ENCODE data around the gene AP1S1.
"Not testable (repeated sequence)": the region's sequence is repeated elsewhere in the genome, so short reads cannot be mapped to it uniquely, and the experiment has no call there.

Gene AP1S1

DNA sequence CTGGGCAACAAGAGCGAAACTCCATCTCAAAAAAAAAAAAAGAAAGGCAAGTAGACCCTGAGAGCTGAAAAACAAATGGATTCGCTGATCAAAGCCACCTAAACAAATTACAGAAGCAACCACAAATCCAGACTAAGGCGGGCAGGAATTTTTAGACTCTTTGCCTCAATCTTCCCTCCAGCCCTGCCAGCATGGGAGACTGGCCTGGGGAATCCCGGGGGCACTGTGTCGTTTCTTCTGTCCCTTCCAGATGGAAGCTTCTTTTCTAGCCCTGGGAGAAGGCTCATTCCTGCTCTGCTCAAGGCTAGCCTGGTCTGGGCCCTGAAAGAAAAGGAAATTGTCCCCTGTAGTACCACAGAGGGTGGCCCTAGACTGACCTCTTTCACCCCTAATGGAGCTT is 43.0 kb upstream of the AP1S1 start:
- in situ Hi-C loops (cut with HindIII; ENCODE audit: low sequenced_read_pairs): no loop called here
- TF ChIP-seq, protein P1, sequence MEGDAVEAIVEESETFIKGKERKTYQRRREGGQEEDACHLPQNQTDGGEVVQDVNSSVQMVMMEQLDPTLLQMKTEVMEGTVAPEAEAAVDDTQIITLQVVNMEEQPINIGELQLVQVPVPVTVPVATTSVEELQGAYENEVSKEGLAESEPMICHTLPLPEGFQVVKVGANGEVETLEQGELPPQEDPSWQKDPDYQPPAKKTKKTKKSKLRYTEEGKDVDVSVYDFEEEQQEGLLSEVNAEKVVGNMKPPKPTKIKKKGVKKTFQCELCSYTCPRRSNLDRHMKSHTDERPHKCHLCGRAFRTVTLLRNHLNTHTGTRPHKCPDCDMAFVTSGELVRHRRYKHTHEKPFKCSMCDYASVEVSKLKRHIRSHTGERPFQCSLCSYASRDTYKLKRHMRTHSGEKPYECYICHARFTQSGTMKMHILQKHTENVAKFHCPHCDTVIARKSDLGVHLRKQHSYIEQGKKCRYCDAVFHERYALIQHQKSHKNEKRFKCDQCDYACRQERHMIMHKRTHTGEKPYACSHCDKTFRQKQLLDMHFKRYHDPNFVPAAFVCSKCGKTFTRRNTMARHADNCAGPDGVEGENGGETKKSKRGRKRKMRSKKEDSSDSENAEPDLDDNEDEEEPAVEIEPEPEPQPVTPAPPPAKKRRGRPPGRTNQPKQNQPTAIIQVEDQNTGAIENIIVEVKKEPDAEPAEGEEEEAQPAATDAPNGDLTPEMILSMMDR (IDR thresholded peaks at IDR 0.05; ENCODE audit: low read depth, low read length, missing control alignments): no peak
- H3K4me3 ChIP-seq (ENCODE audit: low read depth, low read length): no peak overlapping the region
- no peak for DNase-seq (ENCODE audit: low read depth)

DNA sequence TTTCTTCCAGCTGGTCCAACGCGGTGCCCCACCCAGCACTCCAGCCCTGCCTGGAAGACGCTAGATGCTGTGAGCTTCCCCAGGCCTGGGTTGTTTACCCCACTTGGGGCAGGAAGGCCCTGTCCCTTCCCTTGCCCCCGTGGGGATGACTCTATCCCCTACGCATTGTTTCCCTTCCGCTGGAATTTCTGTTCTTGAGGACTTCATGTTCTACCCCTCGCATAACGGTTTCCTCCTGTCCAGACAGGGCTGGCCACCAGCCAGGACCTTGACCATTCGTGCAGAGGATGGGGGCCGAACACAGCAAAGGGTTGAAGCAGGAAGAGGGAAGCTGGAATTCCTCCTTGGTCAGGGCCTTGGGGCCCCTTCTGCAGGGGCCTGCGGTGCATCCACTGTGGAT is 42.0 kb upstream of the AP1S1 start:
- H3K4me3 ChIP-seq (ENCODE audit: low read depth, low read length): no peak overlapping the region
- in situ Hi-C loops (cut with HindIII; ENCODE audit: low sequenced_read_pairs): no loop called here

DNA sequence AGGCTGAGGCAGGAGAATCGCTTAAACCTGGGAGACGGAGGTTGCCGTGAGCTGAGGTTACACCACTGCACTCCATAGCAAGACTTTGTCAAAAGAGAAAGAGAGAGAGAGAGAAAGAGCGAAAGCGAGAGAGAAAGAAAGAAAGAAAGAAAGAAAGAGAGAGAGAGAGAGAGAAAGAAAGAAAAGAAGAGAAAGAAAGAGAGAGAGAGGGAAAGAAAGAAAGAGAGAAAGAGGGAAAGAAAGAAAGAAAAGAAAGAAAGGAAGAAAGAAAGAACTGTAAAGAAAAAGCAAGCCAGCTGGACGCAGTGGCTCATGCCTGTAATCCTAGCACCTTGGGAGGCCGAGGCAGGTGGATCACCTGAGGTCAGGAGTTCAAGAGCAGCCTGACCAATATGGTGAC is 41.1 kb upstream of the AP1S1 start:
- in situ Hi-C loops (cut with HindIII; ENCODE audit: low sequenced_read_pairs); DNase-seq (ENCODE audit: low read depth): not testable (repeated sequence)

More for the DNA sequence above, 42.0 kb upstream of the AP1S1 start:
- TF ChIP-seq, protein P1 (IDR thresholded peaks at IDR 0.05; ENCODE audit: low read depth, low read length, missing control alignments): no peak
- DNase-seq (ENCODE audit: low read depth): no peak

DNA sequence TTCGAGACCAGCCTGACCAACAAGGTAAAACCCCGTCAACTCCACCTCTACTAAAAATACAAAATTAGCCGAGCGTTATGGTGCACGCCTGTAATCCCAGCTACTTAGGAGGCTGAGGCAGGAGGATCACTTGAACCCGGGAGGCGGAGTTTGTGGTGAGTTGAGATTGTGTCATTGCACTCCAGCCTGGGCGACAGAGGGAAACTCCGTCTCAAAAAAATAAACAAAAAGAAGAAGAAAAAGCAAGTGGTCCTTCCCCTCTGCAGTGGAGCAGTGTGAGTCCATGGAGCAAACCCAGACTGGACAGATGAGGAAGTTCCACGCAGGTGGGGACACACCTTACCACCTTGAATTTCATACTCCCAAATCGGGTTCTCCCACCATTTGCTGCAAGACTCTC is 40.4 kb upstream of the AP1S1 start:
- in situ Hi-C loops (cut with HindIII; ENCODE audit: low sequenced_read_pairs): no loop called here

More for the DNA sequence above, 41.1 kb upstream of the AP1S1 start:
- H3K4me3 ChIP-seq (ENCODE audit: low read depth, low read length): not testable (repeated sequence)

DNA sequence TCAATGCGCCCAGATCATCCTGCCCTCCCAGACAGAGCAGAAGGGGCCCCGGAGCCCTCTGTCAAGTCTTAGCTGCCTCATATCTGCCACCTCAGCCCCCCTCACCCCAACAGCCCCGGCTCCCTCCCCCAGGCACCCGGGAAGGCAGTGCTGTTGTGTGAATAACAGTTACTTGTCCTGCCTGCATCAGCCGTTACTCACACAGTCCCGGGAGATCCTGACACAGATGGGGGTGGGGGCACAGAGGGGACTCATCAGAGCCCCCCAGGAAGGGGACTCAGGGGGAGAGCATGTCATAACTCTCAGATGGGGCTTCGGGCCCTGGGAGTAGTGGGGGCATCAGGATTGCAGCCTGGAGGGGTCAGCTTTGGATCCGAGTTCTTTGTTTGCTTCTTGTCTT is 39.8 kb upstream of the AP1S1 start:
- no peak for DNase-seq (ENCODE audit: low read depth)
- in situ Hi-C loops (cut with HindIII; ENCODE audit: low sequenced_read_pairs): no loop called here
- H3K4me3 ChIP-seq (ENCODE audit: low read depth, low read length): no peak overlapping the region
- TF ChIP-seq, protein P1 (IDR thresholded peaks at IDR 0.05; ENCODE audit: low read depth, low read length, missing control alignments): no peak

More for the DNA sequence above, 40.4 kb upstream of the AP1S1 start:
- TF ChIP-seq, protein P1 (IDR thresholded peaks at IDR 0.05; ENCODE audit: low read depth, low read length, missing control alignments): no peak
- DNase-seq (ENCODE audit: low read depth): no peak
- no peak overlapping the region for H3K4me3 ChIP-seq (ENCODE audit: low read depth, low read length)

DNA sequence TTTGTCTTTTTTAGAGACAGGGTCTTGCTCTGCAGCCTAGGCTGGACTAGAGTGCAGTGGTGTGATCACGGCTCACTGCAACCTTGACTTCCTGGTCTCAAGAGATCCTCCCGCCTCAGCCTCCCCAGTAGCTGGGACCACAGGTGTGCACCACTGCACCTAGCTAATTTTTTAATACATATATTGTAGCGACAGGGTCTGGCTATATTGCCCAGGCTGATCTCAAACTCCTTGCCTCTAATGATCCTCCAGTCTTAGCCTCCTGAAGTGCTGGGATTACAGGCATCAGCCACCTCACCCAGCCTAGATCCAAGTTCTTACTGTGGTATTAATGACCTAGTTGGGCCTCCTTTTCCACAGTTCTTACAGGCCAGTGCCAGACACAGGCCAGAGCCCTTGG is 39.1 kb upstream of the AP1S1 start:
- DNase-seq (ENCODE audit: low read depth): no peak
- H3K4me3 ChIP-seq (ENCODE audit: low read depth, low read length): no peak overlapping the region
- TF ChIP-seq, protein P1 (IDR thresholded peaks at IDR 0.05; ENCODE audit: low read depth, low read length, missing control alignments): no peak
- in situ Hi-C loops (cut with HindIII; ENCODE audit: low sequenced_read_pairs): no loop called here

DNA sequence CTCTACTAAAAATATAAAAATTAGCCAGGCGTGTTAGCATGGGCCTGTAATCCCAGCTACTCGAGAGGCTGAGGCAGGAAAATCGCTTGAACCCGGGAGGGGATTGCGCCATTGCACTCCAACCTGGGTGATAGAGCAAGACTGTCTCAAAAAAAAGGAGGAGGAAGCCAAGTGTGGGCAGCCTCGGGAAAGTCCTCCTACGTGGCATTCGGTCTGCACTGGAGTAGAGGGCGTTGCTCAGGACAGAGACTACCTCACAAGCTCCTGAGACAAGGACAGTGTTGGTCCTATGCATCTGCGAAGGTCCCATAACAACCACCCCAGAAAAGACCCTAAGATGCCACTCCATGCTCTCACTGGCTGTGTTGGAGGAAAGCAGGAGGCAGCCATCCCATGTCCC is 37.4 kb upstream of the AP1S1 start:
- TF ChIP-seq, protein P1 (IDR thresholded peaks at IDR 0.05; ENCODE audit: low read depth, low read length, missing control alignments): no peak
- in situ Hi-C loops (cut with HindIII; ENCODE audit: low sequenced_read_pairs): no loop called here
- DNase-seq (ENCODE audit: low read depth): no peak
- no peak overlapping the region for H3K4me3 ChIP-seq (ENCODE audit: low read depth, low read length)

Data from astrocyte of the cerebellum (primary cell).